ENCODE data around the gene EXOSC10. TPM values are rescaled to one million over a fixed set of nuclear protein-coding genes. Genes with fewer than 3 reads are reported as not detected.

Gene EXOSC10
- total RNA-seq, 1 donor from 2014 or later: 43.3 TPM

Other genes starting within 250 kb of the EXOSC10 start
- 85.6 and 93.4 TPM in 2 replicates for gene TARDBP, start 87.2 kb downstream of the EXOSC10 start, total RNA-seq
- not detected in 2 replicates for gene MASP2, start 52.6 kb downstream of the EXOSC10 start, total RNA-seq
- 7.6 and 17.2 TPM in 2 replicates for gene SRM, start 39.9 kb downstream of the EXOSC10 start, total RNA-seq
- gene ANGPTL7, start 89.5 kb upstream of the EXOSC10 start, total RNA-seq: not detected in 2 replicates
- gene MTOR, start 162.7 kb upstream of the EXOSC10 start, total RNA-seq: 37.5 and 62.8 TPM in 2 replicates
- 6.9 and 15.2 TPM in 2 replicates for gene UBIAD1, start 173.3 kb upstream of the EXOSC10 start, total RNA-seq

Measured in dermis microvascular lymphatic vessel endothelial cell (primary cell).